CD1c-positive myeloid dendritic cell (primary cell): ENCODE data around the gene SPATA25.
A peak's percentile ranks its signal among the peaks of the same experiment; 100 is the strongest.

Experiments used
- DNase-seq: peaks from one replicate; pipeline ENCODE4 v3.0.0-alpha.2; 2016; ENCODE audit errors: extremely low spot score

Gene SPATA25

DNA sequence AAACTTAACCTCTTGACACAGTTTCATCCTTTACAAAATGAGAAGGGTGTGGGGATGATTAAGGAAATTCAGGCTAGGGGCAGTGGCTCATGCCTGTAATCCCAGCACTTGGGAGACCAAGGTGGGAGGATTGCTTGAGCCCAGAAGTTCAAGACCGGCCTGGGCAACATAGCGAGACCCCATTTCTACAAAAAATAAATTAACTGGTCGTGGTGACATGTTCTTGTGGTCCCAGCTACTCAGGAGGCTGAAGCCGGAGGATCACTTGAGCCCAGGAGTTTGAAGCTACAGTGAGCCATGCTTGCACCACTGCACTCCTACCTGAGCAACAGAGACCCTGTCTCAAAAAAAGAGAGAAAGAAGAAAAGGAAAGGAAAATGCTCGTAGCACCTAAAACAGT, 21.0 kb downstream of the SPATA25 start:
- DNase-seq = no peak

DNA sequence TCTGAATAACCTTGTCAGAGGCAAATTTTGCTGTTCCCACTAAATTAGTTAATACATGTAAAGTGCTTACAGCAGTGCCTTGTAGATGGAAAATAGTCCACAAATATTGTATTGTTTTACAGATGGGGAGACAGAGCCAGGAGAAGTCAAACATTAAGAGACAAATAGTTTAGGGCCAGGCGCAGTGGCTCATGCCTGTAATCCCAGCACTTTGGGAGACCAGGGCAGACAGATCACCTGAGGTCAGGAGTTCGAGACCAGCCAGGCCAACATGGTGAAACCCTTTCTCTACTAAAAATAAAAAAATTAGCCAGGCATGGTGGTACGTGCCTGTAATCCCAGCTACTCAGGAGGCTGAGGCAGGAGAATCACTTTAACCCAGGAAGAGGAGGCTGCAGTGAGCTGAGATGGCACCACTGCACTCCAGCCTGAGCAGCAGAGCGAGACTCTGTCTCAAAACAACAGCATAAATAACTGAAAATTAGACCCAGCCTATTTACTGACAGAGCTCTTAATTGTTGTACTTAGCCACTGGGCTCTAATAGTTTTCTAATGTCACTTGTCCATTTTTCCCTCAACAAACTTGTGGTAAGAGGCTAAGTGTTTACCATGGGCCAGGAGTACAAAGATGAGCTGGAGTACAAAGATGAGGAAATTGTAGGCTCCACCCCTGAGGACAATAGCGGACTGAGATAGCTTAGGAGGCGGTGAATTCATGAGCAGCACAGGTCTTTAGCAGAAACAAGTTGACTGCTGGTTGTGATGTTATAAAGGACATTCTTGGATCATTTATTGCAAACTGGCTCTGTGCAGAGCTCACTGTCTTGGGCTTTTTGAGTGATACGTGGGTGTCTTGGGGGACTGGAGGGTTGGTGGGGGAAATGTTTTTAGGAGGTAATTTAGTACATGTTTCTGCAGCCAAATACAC, 23.6 kb downstream of the SPATA25 start:
- no peak for DNase-seq

DNA sequence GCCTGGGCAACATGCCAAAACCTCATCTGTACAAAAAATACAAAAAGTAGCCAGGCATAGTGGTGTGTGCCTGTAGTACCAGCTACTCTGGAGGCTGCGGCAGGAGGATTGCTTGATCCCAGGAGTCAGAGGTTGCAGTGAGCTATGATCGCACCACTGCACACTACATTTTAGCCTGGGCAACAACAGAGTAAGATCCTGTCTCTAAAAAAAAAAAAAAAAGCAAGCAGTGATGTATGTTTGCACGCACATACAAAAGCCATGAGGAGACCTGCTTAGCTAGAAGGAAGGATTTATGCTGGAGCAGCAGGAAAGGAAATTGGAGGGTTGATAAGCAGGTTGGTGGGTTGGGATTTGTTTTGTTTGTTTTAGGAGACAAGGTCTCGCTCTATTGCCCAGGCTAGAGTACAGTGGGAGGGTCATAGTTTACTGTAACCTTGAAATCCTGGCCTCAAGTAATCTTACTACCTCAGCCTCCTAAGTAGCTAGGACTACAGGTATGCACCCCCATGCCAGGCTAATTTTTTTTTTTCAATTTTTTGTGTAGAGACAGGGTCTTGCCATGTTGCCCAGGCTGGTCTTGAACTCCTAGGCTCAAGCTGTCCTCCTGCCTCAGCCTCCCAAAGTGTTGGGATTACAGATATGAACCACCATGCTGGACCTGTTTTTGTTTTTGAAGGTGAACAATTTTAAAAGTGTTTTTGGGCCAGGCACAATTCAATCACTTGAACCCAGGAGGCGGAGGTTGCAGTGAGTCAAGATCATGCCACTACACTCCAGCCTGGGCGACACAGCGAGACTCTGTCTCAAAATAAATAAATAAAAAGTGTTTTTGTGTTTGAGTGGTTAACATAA, 26.0 kb downstream of the SPATA25 start:
- no peak for DNase-seq

DNA sequence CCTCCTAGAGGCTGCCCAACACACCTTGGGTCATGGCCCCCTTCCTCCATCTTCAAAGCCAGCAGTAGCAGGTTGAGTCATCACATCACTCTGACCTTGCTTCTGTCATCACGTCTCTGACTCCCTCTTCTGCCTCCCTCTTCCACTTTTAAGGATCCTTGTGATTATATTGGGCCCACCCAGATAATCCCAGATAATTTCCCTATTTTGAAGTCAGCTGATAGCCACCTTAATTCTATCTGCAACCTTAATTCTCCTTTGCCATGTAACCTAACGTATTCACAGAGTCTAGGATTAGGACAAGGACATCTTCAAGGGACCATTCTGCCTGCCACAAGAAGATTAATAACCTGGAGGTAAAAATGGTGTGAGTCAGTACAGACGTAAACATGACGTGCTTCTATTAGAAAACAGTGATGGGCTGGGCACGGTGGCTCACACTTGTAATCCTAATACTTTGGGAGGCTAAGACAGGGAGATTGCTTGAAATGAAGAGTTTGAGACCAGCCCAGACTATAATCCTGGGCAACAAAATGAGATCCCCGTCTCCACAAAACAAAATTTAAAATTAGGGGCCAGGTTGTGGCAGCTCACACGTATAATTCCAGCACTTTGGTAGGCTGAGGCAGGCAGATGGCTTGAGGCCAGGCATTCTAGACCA, 26.7 kb downstream of the SPATA25 start:
- no peak for DNase-seq

DNA sequence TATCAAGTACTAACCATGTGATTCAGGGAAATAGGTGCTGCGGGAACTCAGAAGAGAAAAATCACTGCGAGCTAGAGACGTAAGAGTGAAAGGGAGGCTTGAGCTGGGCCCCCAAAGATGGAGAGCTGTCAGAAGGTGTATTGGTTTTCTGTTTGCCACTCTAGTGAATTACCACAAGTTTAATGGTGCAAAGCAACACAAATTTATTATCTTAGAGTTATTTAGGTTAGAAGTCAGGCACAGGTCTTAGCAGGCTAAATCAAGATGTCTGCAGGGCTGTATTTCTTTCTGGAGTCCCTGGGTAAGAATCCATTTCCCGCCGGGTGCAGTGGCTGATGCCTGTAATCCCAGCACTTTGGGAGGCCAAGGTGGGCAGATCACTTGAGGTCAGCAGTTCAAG, 27.5 kb downstream of the SPATA25 start:
- no peak for DNase-seq

DNA sequence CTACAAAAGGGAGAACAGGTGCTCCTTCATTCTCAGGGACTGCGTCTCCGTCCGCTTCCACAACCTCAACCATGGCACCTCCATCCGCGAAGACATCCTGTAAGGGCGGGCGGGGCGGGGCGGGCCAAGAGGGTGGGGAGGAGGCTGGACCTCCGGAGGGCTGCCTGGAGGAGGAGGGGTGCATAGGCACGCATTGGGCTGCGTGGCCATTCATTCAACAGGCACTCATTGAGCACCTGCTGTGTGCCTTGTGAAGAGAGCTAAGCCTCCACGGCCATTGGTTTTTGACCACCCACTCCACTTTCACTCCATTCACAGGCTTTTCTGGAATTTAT, 29.6 kb downstream of the SPATA25 start:
- no peak for DNase-seq

DNA sequence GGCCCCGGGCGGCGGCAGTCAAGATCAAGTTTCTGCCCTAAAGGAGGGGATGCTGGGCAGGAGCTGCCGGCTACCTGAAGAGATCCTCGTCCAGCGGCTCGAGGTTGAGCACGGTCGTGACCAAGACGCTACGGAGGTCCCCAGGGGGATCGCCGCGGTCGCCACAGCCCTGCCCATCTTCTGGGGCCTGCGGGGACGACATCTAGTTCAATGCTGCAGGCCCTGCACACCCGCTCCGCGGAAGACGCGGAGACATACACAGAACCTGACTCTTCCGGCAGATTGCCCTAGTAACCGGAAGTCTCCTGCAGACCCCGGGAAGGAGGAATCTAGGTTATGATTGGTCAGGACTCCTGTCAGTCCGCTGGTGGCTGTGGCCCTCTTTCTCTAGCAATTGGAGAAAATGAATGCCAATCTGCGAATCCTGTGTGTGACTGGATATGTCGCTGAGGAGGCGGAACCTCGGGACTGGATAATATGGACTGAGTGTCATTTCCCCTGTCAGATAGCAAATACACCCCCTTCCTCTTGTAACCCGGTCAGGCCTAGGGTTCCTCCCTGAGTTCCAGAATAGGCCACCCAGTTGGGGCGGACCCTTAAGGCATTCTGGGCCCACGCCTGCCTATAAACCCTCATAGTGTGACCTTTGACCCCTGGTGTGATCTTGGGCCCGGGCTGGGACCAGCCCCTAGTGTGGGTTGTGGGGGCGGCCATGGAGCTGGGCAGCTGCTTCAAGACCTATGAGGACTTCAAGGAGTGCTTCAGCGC, 30.1 kb downstream of the SPATA25 start, which contains the start of the genes ACOT8 and ZSWIM3:
Gene ACOT8, minus strand, starts transcription at position 279 of the 768 bp plus-strand sequence. Its CDS starts 77 bp downstream, at position 202.
Gene ZSWIM3, plus strand, starts transcription at position 501 of the 768 bp plus-strand sequence. Its CDS starts 212 bp downstream, at position 713.
- peak; percentile 100 for DNase-seq

DNA sequence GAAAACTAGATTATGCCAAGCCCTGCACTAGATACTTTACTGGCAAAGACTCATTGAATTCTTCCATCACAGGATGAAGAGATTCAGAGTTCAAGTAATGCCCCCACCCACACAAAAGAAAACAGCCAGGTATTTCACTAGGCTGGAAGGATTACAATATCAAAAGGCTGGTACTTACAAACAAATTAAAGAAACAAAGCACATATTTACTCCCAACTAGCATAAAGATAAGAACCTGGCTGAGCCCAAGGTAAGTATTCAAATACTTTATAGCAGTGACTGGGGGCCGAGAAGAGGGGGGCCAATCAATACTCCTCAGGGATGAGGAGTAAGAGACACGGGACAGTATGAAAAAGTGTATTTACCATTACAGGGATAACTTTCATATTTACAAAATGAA, 33.9 kb downstream of the SPATA25 start:
- no peak for DNase-seq

DNA sequence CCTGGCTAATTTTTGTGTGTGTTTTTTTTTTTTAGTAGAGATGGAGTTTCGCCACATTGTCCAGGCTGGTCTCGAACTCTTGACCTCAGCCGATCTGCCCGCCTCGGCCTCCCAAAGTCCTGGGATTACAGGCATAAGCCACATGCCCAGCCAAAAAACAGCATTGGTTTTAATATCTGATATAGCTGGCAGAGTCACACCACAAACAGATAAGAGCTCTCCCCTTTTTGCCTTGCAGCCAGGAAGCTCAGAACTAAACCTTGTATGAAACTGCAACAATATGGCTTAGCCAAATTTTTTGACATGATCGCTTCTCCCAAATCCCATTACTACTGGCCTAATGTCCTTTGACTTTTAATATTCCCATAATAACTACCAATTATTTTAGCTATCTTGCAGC, 35.1 kb downstream of the SPATA25 start:
- DNase-seq = no peak

DNA sequence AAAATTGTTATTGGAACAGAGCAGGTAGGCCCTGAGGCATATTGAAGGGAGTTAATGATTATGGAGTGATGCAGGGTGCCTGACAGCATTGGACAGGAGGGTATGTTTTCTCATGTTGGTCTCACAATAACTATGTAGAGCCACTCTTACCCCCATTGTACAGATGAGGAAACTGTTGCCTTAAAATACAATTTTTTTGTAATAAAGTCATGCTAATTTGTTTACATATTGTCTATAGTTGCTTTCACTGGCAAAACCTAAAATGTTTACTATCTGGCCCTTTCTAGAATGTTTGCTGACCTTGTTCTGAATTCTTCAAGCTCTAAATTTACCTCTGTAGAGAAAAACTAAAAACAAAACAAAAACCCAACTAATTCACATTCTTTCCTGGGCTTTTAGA, 35.9 kb downstream of the SPATA25 start:
- no peak for DNase-seq

DNA sequence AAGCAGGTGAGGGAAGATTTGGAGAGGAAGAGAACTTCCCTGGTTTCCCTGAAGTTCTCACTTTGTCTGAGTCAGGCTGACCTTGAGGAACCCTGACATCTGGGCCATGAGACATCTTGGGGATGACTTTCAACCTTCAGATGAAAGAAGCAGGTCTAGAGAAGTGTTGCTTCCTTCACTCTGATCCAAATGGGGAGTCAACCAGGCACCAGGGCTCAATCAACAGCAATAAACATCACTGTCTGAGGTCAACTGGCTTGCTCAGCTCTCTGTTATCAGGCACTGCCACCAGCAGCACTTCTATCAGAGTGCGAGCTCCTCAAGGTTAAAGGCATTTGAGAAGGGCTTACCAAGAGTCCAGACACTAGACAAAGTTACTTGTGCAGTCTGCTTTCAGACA, 36.5 kb downstream of the SPATA25 start:
- DNase-seq = no peak

DNA sequence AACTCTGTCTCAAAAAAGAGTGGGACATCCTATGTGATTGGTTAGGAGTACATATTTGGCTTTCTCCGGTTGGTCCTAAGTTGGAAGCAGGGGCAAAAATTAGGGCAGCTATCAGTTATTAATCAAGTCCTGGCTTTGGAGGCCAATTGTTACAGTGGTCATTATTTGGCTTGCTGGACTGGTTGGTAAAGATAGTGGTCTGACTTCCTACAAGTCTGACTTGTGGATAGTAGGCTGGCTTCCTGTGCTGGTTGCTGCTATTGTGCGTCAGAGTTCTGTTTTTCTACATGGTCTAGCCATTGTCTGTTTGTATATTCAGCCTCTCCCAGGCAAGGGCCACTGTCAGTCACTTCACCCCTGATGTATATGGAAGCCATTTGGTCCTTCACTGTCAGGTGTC, 37.2 kb downstream of the SPATA25 start:
- DNase-seq = no peak

DNA sequence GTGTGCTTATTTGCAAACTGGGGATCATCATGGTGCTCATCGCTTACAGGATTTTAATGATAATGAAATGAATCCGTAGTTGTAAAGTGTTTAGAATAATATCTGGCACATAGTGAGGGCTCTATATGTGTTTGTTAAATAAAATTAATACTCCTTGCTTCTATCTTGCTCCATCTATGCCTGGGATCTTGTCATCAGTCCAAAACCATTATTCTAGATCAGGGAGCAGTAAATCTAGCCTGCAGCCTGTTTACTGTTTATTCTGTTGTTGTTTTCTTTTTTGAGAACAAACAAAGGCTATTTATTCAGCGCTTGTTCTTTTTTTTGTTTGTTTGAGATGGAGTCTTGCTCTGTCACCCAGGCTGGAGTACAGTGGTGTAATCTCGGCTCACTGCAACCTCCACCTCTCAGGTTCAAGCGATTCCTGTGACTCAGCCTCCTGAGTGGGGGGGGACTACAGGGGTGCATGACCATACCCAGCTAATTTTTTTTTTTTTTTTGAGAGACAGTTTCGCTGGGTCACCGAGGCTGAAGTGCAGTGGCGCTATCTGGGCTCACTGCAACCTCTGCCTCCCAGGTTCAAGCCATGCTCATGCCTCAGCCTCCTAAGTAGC, 38.3 kb downstream of the SPATA25 start:
- no peak for DNase-seq

DNA sequence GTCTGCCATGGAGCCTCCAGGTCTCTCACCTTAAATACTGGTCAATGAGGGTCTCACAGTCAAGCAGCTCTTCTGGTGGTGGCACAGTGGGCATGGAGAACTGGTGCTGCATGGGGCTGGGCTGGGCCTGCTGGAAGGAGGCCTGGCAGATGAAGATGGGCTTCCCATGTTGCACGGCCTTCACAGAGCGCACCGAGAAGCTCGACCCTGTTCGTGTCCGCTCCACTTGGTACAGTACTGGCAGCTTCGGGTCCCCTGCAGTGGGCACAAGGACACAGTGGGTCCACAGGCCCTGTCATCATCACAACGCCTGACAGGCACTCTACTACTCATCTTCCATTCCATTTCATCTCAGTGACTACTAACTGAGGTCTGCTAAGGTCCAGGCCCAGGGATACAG, 39.0 kb downstream of the SPATA25 start:
- DNase-seq = no peak

DNA sequence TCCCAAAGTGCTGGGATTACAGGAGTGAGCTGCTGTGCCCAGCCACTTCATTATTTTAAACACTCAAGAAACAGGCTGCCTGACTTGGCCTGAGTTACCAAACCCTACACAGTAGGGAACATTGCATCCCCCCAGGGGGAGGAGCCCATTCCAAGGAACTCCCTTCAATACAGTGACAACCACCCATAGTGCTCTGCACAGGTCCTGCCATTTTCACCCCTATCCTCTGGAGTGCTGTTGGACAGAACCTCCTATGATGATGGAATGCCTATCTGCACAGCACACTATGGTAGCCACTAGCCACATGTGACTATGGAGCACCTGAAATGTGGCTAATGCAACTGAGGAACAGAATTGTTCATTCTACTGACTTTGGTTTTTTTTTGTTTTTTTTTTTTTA, 42.0 kb downstream of the SPATA25 start:
- no peak for DNase-seq

DNA sequence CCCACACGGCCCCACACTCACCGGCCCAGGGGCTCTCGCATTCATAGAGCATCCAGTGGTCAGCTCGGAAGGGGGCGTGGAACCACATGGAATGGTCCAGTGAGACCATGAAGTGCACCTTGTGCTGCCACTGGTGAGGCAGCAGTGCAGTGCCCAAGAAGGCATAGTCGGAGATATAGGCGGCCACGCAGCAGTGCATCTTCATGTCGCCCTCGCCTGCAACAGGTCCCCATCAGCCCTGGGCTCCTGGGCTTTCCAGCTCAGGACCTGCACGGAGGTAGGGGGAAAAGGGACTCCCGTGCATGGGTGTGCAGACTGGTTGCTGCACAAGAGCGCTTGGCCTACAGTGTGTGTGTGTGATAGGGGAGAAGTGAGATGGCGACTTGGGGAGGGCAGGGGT, 43.9 kb downstream of the SPATA25 start:
- DNase-seq = no peak

DNA sequence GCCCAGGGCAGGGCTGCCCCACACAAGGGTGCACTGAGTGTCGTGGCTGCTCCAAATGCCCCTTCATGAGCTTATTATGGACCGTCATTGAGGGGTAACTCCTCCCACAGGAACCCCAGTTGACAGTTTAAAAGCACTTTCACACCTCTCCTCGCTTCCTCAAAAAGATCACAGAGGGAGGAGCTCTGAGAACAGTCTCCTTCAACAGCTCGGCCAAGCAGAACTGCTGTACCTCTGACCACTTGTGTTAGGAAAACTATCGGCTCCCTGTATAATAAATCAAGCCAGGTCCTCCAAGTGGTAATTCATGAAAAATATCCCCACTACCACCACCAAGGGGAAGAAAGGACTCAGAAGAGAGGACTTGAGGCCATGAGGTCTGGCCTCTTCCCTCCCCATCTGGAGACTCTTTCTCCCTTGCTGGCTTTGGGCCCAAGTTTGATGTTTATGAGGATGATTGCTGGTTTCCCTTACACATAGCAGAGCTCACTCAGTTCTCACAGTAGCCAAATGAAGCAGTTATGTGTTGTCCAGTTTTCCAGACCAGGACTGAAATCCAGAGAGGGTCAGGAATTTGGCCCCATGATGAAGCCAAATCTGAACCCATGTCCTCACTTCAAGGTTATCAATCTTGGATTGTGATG, 45.1 kb downstream of the SPATA25 start:
- peak; percentile 48 for DNase-seq

DNA sequence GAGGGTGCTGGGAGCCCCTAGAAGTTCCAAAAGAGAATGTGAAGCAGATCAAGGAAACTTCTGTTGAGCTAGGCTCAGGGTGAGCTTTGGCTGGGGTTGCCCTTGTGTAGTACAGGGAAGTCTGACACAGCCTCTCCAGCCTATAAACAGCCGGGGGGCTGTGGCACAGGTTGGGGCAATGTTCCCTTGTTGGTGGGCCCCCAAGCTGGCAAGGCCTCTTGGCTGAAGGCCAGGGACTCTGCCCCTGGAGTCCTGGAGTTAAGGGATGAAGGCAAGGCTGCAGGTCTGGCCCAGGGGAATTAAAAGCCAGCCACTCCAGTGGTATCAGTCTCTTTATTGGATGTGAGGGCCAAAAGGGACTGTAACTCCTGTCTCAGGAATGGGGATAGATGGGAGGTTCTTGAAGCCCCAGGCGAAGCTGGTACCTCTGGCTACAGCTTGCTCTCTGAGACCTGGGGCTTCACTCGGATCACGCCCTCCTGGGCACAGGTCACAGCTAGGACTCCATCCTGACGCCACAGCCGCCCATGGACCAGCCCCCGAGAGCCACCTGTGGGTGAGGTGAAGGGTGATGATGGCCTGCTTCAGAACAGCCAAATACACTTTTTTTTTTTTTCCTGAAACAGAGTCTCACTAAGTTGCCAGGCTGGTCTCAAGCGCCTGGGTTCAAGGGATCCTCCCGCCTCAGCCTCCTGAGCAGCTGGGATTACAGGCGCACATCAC, 45.9 kb downstream of the SPATA25 start:
- no peak for DNase-seq

DNA sequence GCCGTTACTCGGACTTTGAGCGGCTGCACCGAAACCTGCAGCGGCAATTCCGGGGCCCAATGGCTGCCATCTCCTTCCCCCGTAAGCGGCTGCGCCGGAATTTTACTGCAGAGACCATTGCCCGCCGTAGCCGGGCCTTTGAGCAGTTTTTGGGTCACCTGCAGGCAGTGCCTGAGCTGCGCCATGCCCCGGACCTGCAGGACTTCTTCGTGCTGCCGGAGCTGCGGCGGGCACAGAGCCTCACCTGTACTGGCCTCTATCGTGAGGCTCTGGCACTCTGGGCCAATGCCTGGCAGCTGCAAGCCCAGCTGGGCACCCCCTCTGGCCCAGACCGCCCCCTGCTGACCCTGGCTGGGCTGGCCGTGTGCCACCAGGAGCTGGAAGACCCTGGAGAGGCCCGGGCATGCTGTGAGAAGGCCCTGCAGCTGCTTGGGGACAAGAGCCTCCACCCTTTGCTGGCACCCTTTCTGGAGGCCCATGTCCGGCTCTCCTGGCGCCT, 46.7 kb downstream of the SPATA25 start:
- DNase-seq = no peak

DNA sequence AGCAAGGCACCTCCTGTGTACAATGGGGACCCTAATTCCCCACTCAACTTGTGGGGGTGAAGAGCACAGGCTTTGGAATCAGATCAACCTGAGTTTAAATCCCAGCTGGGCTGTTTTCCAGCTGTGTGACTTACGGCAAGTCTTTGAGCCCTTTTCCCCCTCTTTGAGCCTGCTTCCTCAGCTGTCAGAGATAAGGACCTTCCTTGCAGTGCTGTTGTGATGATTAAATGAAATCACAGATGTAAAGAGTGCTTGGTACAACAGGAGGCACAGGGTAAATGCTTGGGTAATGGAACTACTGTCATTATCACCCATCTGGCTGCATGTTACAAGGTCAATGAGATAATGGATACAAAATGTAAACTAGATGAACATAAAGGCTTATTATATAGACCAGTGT, 50.6 kb downstream of the SPATA25 start:
- DNase-seq = no peak
